Posterior cingulate gyrus (tissue), 11 donors: ENCODE measurements around the gene RSPO1.
A peak's percentile ranks its signal among the peaks of the same experiment; 100 is the strongest.

Experiments used
- DNase-seq, 10 donors: peaks; one replicate each; pipeline versions ENCODE4 v3.0.0 to v3.0.0-alpha.2; 2020 to 2021; ENCODE audit warnings: mixed read lengths in 3 of 10
- intact Hi-C: fragments of 100-400 bp; cut with DNase I; formaldehyde crosslinking; loops from one replicate; pipeline ENCODE4 v1.15.1; 2023

Gene RSPO1

GRCh38 chr1:37628026-37628556 lies 6.6 kb downstream of the RSPO1 start:
- intact Hi-C loops, result no loop called here
- DNase-seq, result peak in 1 of 10 donors; percentile 22

GRCh38 chr1:37622131-37622530 lies 12.6 kb downstream of the RSPO1 start:
- peak in 1 of 10 donors; percentile 13 for DNase-seq
- intact Hi-C loops, result no loop called here

- peak in 1 of 10 donors; percentile 24 for DNase-seq
- intact Hi-C loops, result no loop called here
Measured at GRCh38 chr1:37621326-37621870, 13.3 kb downstream of the RSPO1 start.

GRCh38 chr1:37620707-37621106 lies 14.0 kb downstream of the RSPO1 start:
- DNase-seq, result no peak
- intact Hi-C loops, result no loop called here

- no peak for DNase-seq
- intact Hi-C loops, result no loop called here
Measured at GRCh38 chr1:37616330-37616729, 18.4 kb downstream of the RSPO1 start.

- no peak for DNase-seq
- intact Hi-C loops, result no loop called here
Measured at GRCh38 chr1:37614105-37614504, 20.6 kb downstream of the RSPO1 start.

DNA sequence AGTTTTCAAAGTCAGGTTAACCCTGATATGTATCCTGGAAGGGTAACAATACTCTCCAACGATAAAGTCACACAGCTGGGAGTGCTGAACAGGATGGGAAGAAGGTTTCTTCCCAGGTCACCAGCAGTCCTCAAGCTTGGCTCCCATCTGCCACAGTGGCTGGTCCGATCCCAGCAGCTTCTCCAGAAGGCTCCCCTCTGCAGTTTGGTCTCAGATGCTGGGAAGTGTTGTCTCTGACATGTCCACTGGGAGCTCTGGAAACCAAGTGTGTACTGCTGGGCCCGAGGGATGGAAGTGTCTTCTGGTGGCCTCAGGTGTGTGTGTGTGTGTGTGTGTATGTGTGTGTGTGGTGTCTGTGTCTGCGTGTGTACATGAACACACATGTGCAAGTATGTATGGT lies 22.5 kb downstream of the RSPO1 start:
- no peak for DNase-seq
- intact Hi-C loops, result no loop called here

- intact Hi-C loops, result no loop called here
- DNase-seq, result no peak
Measured at GRCh38 chr1:37609994-37610393, 24.7 kb downstream of the RSPO1 start.

GRCh38 chr1:37609002-37609401 lies 25.7 kb downstream of the RSPO1 start:
- intact Hi-C loops, result no loop called here
- DNase-seq, result no peak

- no peak for DNase-seq
- intact Hi-C loops, result no loop called here
Measured at GRCh38 chr1:37606481-37607263, 28.0 kb downstream of the RSPO1 start.

GRCh38 chr1:37605806-37606474 lies 28.8 kb downstream of the RSPO1 start:
- DNase-seq, result no peak
- intact Hi-C loops, result no loop called here

- no peak for DNase-seq
- intact Hi-C loops, result no loop called here
Measured at GRCh38 chr1:37605061-37605650, 29.5 kb downstream of the RSPO1 start.

DNA sequence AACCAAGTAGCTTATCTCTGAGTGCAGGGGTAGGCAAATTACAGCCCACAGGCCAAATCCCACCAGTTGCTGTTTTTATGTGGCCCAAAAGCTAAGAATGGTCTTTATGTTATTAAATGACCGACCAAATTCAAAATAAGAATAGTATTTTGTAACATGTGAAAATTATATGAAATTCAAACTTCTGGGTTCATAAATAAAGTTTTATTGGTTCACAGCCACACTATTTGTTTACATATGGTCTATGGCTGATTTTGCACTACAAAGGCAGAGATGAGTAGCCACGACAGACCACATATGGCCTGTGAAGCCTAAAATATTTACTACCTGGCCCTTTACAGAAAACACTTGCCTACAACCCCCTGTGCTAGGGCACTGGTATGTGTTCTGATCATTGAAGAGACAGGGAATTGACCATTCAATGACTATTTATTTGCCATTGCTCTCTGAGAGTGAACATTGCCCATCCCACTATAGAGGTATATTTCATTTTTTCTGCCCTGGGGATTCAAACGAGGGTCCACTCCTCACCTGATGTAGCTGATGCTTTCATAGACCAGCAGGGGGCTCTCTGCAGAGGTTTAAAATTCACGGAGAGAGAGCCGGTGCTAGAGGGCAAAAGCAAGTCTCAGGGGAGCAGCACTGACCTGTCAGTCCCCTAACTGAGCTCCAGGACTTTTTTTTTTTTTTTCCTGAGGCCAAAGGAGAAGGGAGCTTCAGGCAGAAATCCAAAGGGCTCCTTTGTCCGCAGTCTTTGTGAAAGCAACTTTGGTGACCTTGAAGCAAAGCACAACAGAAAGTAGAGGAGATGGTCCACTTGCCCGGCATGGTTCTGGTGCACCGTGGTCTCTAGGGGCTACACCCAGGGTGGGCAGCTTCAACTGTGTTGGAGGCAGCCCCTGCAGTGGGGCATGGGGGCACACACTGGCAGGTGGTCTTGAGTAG lies 31.7 kb downstream of the RSPO1 start:
- intact Hi-C loops, result loop anchor here (5.0 kb wide), 1 partner anchor 79 kb away; no protein-coding TSS in a partner anchor

GRCh38 chr1:37601441-37601840 lies 33.3 kb downstream of the RSPO1 start:
- DNase-seq, result no peak

More for the DNA sequence above, 31.7 kb downstream of the RSPO1 start:
- DNase-seq, result peak in 1 of 10 donors; percentile 13

DNA sequence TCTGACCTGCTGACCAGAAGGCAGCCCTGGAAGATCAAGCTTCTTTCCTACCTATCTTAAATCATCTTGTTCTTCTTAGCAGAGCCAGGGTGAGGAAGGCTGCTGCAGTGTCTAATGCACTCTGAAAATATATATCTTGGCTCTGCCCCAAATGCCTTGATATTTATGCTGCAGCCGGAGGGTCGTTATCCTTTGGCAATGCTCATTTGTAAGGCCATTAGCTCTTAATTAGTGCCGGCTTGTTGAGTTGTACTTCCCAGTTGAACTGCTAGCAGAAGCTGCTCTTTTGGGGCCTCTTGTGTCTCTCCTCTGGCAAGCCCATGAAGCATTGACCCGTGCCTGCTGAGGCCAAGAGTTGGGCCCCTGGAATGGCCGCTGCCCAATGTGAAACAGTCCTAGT lies 34.8 kb downstream of the RSPO1 start:
- DNase-seq, result no peak
- intact Hi-C loops, result loop anchor here (5.0 kb wide), 1 partner anchor 82 kb away; no protein-coding TSS in a partner anchor

More at GRCh38 chr1:37601441-37601840, 33.3 kb downstream of the RSPO1 start:
- intact Hi-C loops, result loop anchor here (5.0 kb wide), 1 partner anchor 81 kb away; no protein-coding TSS in a partner anchor

- intact Hi-C loops, result no loop called here
- no peak for DNase-seq
Measured at GRCh38 chr1:37596182-37596667, 38.5 kb downstream of the RSPO1 start.

DNA sequence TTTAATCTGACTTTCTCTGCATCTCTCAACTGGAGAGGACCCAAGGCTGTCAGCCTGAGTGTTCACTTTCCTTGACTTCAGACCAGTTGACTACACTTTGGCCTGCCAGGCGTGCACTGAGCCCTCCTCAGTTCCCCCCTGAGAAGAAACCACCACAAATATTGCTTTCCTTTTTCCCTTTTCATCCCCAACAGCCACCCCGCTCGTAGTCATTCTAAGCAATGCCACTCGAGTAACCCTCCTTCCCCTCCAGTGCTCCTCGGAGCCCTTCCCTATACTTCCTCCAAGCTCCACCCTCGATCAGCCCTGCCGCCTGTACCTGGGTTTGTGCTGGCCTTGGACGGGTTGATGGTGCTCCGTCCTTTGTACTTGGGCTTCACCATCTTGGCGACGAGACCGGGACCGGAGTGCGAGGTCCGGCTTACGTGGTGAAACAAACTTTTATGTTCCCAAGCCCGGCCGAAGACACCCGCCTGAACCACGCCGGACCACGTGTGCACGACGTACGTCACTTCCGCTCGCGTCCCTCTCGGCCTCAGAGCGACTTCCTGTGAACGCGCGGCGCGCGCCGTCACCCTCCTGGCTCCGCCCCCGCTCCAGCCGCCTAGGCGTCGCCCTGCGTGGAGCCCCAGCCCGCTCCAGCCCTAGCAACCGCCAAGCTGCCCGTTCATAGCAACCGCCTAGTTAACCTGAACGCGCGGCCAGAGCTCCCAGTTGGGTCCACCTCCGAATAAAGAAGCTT lies 39.1 kb downstream of the RSPO1 start, which contains the start of gene GNL2:
Gene GNL2, minus strand, starts transcription at position 498 of the 742 bp plus-strand sequence. Its CDS starts 115 bp downstream, at position 383.
- intact Hi-C loops, result loop anchor here (1.0 kb wide), 1 partner anchor 39 kb away; the partner anchor contains the start of gene DNALI1

DNA sequence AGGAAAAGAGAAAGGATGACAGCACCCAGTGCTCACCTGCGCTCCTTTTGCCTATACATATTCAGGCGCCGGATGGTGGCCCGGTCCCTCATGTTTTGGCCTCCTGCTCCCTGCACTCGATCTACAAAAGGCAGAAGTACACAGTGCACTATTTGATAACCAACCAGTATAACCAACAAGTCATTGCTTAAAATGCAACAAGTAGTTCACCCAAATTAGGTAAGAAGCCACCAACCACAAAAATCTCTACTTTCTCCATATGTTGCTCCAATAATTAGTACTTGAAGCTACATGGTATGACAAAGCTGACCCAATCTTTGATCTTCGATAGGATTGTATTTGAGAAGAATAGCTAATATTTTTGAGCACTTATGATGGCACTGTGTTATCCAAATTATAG lies 41.0 kb downstream of the RSPO1 start:
- intact Hi-C loops, result no loop called here

More for the DNA sequence above, 39.1 kb downstream of the RSPO1 start, which contains the start of gene GNL2:
- DNase-seq, result peak; percentile 89 to 99 (median 96)

More for the DNA sequence above, 41.0 kb downstream of the RSPO1 start:
- no peak for DNase-seq
